Breast epithelium (tissue), 4 donors: Measurements from ENCODE around the gene C14orf180. TPM values are rescaled to one million over a fixed set of nuclear protein-coding genes. Genes with fewer than 3 reads are reported as not detected.

Experiments used
- DNase-seq, 2 donors: peaks; one replicate each; pipeline ENCODE4 v3.0.0-alpha.2; 2019; ENCODE audit warnings: low spot score in 2 of 2
- H3K27ac ChIP-seq, 2 donors: fragments of 200-600 bp; sonication (generic) in 1 of 2; one replicate each; pipeline ENCODE4 v1.5.1; 2016 to 2019; ENCODE audit warnings: mild to moderate bottlenecking in 1 of 2
- H3K27me3 ChIP-seq, 2 donors: fragments of 200-600 bp; sonication (generic) in 1 of 2; one replicate each; pipeline versions ENCODE4 v1.5.1 to v1.6.0; 2017 to 2019; ENCODE audit warnings: control low read depth in 1 of 2, mild to moderate bottlenecking in 1 of 2
- H3K36me3 ChIP-seq: fragments of 200-600 bp; one replicate; pipeline ENCODE4 v1.5.1; 2019
- H3K4me1 ChIP-seq, 2 donors: fragments of 200-600 bp; sonication (generic); one replicate each; pipeline ENCODE4 v1.5.1; 2016 to 2019; ENCODE audit warnings: control low read depth in 1 of 2
- H3K4me3 ChIP-seq, 3 donors: fragments of 200-600 bp; sonication (generic); 1 replicate in 2 of 3; 2 replicates in 1 of 3; pipeline ENCODE4 v1.5.1; 2016 to 2019; ENCODE audit warnings: mild to moderate bottlenecking in 3 of 3, moderate library complexity in 2 of 3
- H3K9me3 ChIP-seq, 2 donors: fragments of 200-600 bp; sonication (generic) in 1 of 2; one replicate each; pipeline ENCODE4 v1.5.1; 2016 to 2019; ENCODE audit warnings: control low read depth in 1 of 2
- CTCF ChIP-seq, 3 donors: fragments of 450-650 bp; IDR thresholded peaks; one replicate each; pipeline ENCODE4 v1.5.1; 2016 to 2017; ENCODE audit warnings: antibody characterized with exemption in 3 of 3, mild to moderate bottlenecking in 3 of 3, moderate library complexity in 3 of 3
- POLR2A ChIP-seq: fragments of 450-650 bp; IDR thresholded peaks from one replicate; pipeline ENCODE4 v1.6.1; 2016; ENCODE audit warnings: antibody characterized with exemption, mild to moderate bottlenecking, moderate library complexity
- POLR2AphosphoS5 ChIP-seq, 3 donors: sonication (generic); formaldehyde crosslinking; IDR thresholded peaks; one replicate each; pipeline ENCODE4 v1.6.1; 2017; ENCODE audit warnings: antibody characterized with exemption in 3 of 3
- intact Hi-C: fragments of 100-400 bp; cut with DNase I; formaldehyde crosslinking; loops from one replicate; pipeline ENCODE4 v1.15.1; 2023; ENCODE audit warnings: low total_unique reads
- total RNA-seq, 3 donors: library from RNA; depleted of rRNA; stranded (reverse); fragments of >200 nt; gene quantifications; one replicate each; pipeline ENCODE4 v1.1.0, GENCODE V29; 2016

C14orf180 gene
- total RNA-seq, 3 donors from 2014 or later: 1.3 to 32.3 (median 4.2) TPM

- intact Hi-C loops: loop anchor here (5.0 kb wide), 1 partner anchor 1303 kb away; no protein-coding TSS in a partner anchor
- Histone ChIP-seq H3K27me3 (peaks cover 0 to 70% of the 10 kb centered on the region in 2 donors), H3K4me3 (no peak overlapping the region), H3K36me3 (no peaks in the 10 kb centered on the region), H3K9me3 (no peaks in the 10 kb centered on the region), H3K4me1 (no peaks in the 10 kb centered on the region), H3K27ac (no peak overlapping the region)
- DNase-seq: no peak
- TF ChIP-seq POLR2A (no peak), POLR2AphosphoS5 (IDR thresholded peaks at IDR 0.05) (no peak), CTCF (IDR thresholded peaks at IDR 0.05) (no peak)
These were observed 35.1 kb upstream of the C14orf180 start for GRCh38 chr14:104544362-104544961.

DNA sequence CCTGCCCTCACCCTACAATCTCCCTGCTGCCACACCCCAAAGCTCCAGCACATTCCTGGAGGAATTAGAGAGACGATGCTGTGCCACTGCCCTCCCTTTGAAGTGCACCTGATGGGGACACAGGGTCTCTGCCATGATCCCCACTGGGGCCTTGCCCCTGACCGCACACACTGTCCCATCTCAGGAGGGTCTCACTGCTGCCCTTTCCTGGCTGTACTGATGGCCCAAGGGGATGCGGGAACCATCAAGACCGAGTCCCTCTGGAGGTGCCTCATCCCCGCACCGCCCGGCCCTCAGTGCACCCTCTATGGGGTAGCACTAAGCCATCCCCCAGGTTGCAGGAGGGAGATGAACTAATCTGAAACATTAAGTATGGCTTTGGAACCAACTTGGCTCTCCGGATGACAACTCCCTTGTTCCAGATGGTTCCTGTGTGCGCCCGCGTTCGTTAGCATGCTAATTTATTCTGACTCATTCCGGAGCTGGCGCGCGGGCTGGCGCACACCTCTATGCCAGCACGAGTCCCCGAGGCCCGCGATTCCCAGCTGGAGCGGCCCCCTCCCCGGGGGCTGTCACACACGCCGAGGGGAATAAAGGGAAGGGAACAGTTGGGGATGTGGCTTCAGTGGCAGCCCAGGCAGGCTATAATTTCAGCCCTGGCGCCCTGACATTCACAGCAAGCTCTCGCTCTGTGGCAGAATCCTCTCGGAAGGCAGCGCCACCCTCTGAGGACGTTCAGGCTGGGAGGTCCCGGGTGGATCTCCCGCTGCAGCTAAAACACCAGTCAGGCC is 34.2 kb upstream of the C14orf180 start:
- Histone ChIP-seq H3K9me3 (peaks cover 0 to 5% of the 10 kb centered on the region in 2 donors), H3K27ac (no peak overlapping the region), H3K27me3 (peaks cover 0 to 75% of the 10 kb centered on the region in 2 donors), H3K36me3 (no peaks in the 10 kb centered on the region), H3K4me3 (peak overlapping the region in 1 of 3 donors; percentile 10), H3K4me1 (no peaks in the 10 kb centered on the region)
- intact Hi-C loops: no loop called here
- TF ChIP-seq POLR2A (no peak), POLR2AphosphoS5 (IDR thresholded peaks at IDR 0.05) (no peak), CTCF (IDR thresholded peaks at IDR 0.05) (no peak)
- peak in 1 of 2 donors; percentile 49 for DNase-seq

DNA sequence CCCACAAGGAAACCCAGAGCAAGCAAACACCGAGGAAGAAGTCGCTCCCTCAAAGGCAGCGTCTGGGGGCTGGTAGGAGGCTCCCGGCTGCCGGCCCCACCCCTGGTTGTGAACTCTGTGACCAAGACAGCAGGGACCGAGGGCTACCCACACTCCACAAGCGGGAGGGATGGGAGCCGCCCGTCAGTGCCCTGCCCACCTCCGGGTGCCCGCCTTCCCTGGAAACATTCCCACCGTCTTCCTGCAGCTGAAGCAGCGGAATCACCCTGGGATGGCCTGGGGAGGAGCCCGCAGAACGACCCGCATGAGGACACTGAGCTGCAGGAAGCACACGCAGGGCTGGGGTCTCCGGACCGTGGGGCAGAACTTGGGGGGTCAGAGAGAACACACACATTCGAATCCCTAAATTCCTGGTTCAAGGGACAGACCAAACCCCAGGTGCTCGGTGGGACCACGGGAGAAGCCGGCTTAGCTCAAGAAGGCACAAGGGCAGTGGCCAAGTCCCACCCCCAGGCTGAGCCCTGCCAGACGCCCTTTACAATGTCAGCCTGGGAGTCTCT is 33.5 kb upstream of the C14orf180 start:
- Histone ChIP-seq H3K9me3 (peaks cover 0 to 5% of the 10 kb centered on the region in 2 donors), H3K4me1 (no peaks in the 10 kb centered on the region), H3K27me3 (peaks cover 0 to 76% of the 10 kb centered on the region in 2 donors), H3K36me3 (no peaks in the 10 kb centered on the region), H3K4me3 (peak overlapping the region in 1 of 3 donors; percentile 10), H3K27ac (no peak overlapping the region)
- peak in 1 of 2 donors; percentile 25 for DNase-seq
- TF ChIP-seq CTCF (IDR thresholded peaks at IDR 0.05) (no peak), POLR2AphosphoS5 (IDR thresholded peaks at IDR 0.05) (no peak), POLR2A (no peak)
- intact Hi-C loops: no loop called here

DNA sequence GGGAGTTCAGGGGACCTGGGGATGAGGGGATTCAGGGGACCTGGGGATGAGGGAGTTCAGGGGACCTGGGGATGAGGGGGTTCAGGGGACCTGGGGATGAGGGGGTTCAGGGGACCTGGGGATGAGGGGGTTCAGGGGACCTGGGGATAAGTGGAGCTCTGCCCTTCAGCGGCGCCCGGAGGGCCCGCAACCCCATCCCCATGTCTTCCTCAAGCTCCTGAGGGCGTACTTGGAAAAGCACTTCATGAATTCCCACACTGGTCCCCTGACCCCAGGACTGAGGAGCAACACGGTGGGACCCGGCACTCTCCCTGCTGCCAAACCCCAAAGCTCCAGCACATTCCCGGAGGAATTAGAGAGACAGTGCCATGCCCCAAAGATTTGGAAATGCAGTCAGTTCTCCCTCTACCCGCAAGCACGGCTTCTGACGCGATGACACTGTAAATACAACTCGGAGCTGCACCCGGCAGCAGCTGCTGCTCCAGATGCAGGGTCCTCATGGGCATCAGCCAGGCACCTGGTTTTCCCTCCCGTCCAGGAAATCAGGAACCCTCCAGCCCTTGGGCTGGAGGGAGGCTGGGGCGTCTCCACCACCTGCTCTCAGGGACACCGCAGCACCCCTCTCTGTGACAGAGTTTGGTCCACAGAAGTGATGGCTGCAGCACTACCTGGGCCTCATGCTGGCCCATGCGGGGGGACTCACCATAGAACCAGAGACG is 32.8 kb upstream of the C14orf180 start:
- Histone ChIP-seq H3K27ac (no peak overlapping the region), H3K4me1 (no peaks in the 10 kb centered on the region), H3K9me3 (peaks cover 0 to 5% of the 10 kb centered on the region in 2 donors), H3K27me3 (peaks cover 0 to 80% of the 10 kb centered on the region in 2 donors), H3K4me3 (no peak overlapping the region), H3K36me3 (no peaks in the 10 kb centered on the region)
- no peak for TF ChIP-seq POLR2AphosphoS5 (IDR thresholded peaks at IDR 0.05)
- TF ChIP-seq POLR2A: no peak
- TF ChIP-seq CTCF (IDR thresholded peaks at IDR 0.05): no peak
- intact Hi-C loops: no loop called here
- no peak for DNase-seq
